GM12873 (cell line): Measurements from ENCODE around the gene SFXN3.

Experiments used
- TF ChIP-seq, protein P1 (sequence below): IDR thresholded peaks from 2 replicates; pipeline ENCODE4 v1.5.1; 2012; ENCODE audit warnings: low read depth, mild to moderate bottlenecking, moderate library complexity, low read length, control low read depth; ENCODE audit not compliant: insufficient read depth; ENCODE audit errors: missing control alignments

SFXN3 gene

DNA sequence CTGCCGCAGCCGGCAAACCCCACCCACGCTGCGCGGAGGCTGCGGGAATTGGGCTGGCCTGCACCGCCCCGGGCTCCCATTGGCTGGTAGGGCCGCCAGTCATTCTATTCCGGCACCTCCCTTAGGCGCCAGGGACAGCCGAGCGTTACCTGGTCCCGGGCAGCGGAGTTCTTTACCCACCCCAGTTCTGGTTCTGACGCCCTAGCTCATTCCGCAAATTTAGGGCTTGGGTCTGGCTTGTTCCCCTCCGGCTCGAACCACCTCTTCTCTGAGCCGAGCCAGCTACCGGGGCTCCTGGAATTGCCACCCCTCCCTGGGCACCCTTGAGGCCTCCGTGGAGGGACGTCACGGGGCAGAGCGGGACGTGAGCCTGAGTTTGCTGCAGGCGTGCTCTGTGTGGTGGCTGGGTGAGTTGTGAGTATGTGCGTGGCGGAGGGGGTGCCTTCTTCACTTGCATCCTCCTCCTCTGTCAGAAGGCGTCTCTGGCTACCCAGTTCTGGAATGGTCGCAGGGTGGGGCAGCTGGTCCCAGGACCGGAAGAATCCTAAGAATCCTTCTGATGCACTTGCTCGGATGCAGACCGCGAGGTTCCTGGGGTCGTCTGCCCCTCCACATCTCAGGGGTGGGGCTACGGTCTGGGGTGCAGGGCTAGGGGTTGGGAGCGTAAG is at the start of gene SFXN3, which contains the start of gene PDZD7:
Gene SFXN3, plus strand, starts transcription at position 107 of the 668 bp plus-strand sequence. CDS start 3,461 bp downstream, outside the sequence.
Gene PDZD7, minus strand, starts transcription at position 2 of the 668 bp plus-strand sequence. CDS start 910 bp downstream, outside the sequence.
- TF ChIP-seq, protein P1, sequence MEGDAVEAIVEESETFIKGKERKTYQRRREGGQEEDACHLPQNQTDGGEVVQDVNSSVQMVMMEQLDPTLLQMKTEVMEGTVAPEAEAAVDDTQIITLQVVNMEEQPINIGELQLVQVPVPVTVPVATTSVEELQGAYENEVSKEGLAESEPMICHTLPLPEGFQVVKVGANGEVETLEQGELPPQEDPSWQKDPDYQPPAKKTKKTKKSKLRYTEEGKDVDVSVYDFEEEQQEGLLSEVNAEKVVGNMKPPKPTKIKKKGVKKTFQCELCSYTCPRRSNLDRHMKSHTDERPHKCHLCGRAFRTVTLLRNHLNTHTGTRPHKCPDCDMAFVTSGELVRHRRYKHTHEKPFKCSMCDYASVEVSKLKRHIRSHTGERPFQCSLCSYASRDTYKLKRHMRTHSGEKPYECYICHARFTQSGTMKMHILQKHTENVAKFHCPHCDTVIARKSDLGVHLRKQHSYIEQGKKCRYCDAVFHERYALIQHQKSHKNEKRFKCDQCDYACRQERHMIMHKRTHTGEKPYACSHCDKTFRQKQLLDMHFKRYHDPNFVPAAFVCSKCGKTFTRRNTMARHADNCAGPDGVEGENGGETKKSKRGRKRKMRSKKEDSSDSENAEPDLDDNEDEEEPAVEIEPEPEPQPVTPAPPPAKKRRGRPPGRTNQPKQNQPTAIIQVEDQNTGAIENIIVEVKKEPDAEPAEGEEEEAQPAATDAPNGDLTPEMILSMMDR = no peak

DNA sequence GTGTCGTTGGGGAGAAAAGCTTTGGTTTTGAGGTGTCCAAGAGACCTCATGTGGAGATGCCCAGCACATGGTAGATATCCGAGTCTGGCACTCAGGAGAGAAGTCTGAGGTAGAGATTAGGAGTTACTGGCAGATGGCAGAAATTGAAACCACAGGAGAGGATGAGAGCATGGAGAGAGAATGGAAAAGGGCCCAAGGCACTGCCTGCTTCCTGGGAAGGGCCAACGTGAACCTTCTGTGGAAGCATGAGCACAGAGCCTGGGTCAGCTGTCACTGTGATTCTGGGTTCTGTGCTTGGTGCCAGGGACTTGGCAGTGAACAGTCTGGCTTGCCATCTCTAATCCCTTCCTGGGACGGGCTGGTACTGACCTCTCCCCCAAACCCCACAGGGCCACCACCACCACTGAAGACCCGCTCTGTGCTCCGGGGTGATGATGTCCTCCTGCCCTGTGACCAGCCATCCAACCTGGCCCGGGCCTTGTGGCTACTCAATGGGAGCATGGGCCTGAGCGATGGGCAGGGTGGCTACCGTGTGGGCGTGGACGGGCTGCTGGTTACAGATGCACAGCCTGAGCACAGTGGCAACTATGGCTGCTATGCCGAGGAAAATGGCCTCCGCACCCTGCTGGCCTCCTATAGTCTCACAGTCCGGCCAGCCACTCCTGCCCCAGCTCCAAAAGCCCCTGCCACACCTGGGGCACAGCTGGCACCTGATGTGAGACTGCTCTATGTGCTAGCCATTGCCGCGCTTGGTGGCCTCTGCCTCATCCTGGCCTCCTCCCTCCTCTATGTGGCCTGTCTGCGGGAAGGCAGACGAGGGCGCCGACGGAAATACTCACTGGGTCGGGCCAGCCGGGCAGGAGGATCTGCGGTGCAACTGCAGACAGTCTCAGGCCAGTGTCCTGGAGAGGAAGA is 47.9 kb upstream of the SFXN3 start:
- TF ChIP-seq, protein P1 = no peak

DNA sequence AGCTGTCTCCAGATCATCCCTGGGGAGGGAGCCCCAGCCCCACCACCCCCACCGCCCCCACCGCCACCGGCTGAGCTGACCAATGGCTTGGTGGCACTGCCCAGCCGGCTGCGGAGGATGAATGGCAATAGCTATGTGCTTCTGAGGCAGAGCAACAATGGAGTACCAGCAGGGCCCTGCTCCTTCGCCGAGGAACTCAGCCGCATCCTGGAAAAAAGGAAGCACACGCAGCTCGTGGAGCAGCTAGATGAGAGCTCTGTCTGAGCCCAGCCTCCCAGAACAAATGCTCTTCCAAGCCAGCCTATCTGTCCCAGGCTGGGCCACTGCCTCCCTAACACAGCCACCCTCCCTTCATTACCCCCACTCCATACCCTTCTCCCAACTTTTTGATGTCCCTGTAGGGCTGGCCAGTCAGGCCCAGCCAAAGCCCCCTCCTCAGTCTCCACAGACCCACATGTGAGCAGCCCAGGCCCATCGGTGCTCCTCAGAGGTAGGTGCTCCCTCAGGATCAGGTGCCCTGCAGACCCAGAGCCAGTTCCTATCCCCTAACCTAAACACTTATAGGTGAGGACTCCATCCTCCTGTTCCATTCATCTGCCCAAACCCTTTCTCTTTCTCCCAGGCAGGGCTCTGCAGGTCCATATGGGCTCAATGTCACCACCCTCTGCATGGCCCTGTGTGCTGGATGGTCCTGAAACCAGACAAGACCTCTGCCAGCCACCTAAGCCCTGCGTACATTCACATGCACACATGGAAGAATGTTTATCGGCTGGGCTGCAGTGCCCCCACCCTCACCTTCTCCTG is 47.0 kb upstream of the SFXN3 start:
- TF ChIP-seq, protein P1 = no peak

GRCh38 chr10:100984672-100985177 is 46.3 kb upstream of the SFXN3 start:
- TF ChIP-seq, protein P1 = no peak

DNA sequence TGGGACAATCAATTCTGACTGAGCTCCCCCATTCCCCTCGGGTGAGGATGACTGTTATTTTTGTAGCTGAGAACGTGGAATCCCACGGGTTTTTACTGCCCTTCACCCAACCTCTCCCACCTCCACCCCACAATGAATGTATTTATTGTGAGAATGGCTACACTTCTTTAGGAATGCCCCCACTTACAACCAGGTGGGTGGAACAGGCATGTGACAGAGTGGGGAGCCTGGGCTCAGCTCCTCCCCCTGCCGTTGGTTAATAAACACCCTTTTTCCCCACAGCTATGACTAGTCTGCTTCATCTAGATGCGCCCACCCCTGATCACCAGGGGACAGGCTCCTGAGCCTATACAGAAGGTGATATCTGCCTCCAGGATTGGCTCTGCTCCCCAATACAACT is 45.7 kb upstream of the SFXN3 start:
- TF ChIP-seq, protein P1 = no peak

- TF ChIP-seq, protein P1 = no peak
Measured at GRCh38 chr10:100986623-100986951, 44.4 kb upstream of the SFXN3 start.
